CD4-positive, alpha-beta T cell treated with Interleukin-10 for 1 hour (primary cell): Measurements from ENCODE around the gene FAM219A.

Experiments used
- DNase-seq: peaks from one replicate; pipeline ENCODE4 v3.0.0-alpha.2; 2020

Gene FAM219A

GRCh38 chr9:34458013-34458958 is at the start of gene FAM219A, which contains the start of gene DNAI1:
Gene FAM219A (minus strand): TSS chr9:34458570. CDS start chr9:34458263, 307 bp downstream.
Gene DNAI1 (plus strand): TSS chr9:34458805. CDS start chr9:34459006, 201 bp downstream.
- peak; percentile 99 for DNase-seq

- no peak for DNase-seq
Observed at GRCh38 chr9:34507966-34508365, 49.6 kb upstream of the FAM219A start.

- no peak for DNase-seq
Observed at GRCh38 chr9:34507556-34507955, 49.2 kb upstream of the FAM219A start.

GRCh38 chr9:34506623-34507022 is 48.3 kb upstream of the FAM219A start:
- no peak for DNase-seq

GRCh38 chr9:34505370-34506120 is 47.2 kb upstream of the FAM219A start:
- no peak for DNase-seq

- DNase-seq = no peak
Observed at GRCh38 chr9:34503406-34503805, 45.0 kb upstream of the FAM219A start.

- DNase-seq = no peak
Observed at GRCh38 chr9:34502891-34503290, 44.5 kb upstream of the FAM219A start.

- no peak for DNase-seq
Observed at GRCh38 chr9:34502471-34502870, 44.1 kb upstream of the FAM219A start.

- no peak for DNase-seq
Observed at GRCh38 chr9:34501889-34502425, 43.6 kb upstream of the FAM219A start.

- DNase-seq = no peak
Observed at GRCh38 chr9:34501372-34501771, 43.0 kb upstream of the FAM219A start.

- peak; percentile 70 for DNase-seq
Observed at GRCh38 chr9:34500623-34501267, 42.4 kb upstream of the FAM219A start.

- no peak for DNase-seq
Observed at GRCh38 chr9:34499076-34499475, 40.7 kb upstream of the FAM219A start.

- DNase-seq = no peak
Observed at GRCh38 chr9:34498553-34498952, 40.2 kb upstream of the FAM219A start.

GRCh38 chr9:34496149-34496712 is 37.9 kb upstream of the FAM219A start:
- no peak for DNase-seq

GRCh38 chr9:34493972-34494535 is 35.7 kb upstream of the FAM219A start:
- peak; percentile 17 for DNase-seq

GRCh38 chr9:34492051-34492450 is 33.7 kb upstream of the FAM219A start:
- DNase-seq = no peak

GRCh38 chr9:34491596-34491995 is 33.2 kb upstream of the FAM219A start:
- DNase-seq = no peak

GRCh38 chr9:34490760-34491159 is 32.4 kb upstream of the FAM219A start:
- DNase-seq = no peak

- DNase-seq = no peak
Observed at GRCh38 chr9:34490360-34490759, 32.0 kb upstream of the FAM219A start.

GRCh38 chr9:34486572-34486971 is 28.2 kb upstream of the FAM219A start:
- DNase-seq = no peak

- no peak for DNase-seq
Observed at GRCh38 chr9:34485822-34486221, 27.5 kb upstream of the FAM219A start.

GRCh38 chr9:34484678-34485077 is 26.3 kb upstream of the FAM219A start:
- DNase-seq = no peak
